Trophoblast cell (in vitro differentiated cells and primary cell): ENCODE data around the gene TNIK.

Experiments
- DNase-seq, 2 donors: peaks; one replicate each; pipeline ENCODE4 v3.0.0-alpha.2; 2016
- H2AFZ ChIP-seq: 2 replicates; pipeline ENCODE4 v1.6.1; 2013; ENCODE audit warnings: low read length, moderate library complexity, mild to moderate bottlenecking; ENCODE audit not compliant: insufficient read depth, poor library complexity
- H2AK5ac ChIP-seq: 2 replicates; pipeline ENCODE4 v1.6.1; 2013; ENCODE audit warnings: mild to moderate bottlenecking, low read length
- H2BK120ac ChIP-seq: 2 replicates; pipeline ENCODE4 v1.6.1; 2013; ENCODE audit warnings: low read length, mild to moderate bottlenecking, moderate library complexity; ENCODE audit not compliant: insufficient read depth, poor library complexity
- H2BK12ac ChIP-seq: 2 replicates; pipeline ENCODE4 v1.6.1; 2013; ENCODE audit warnings: mild to moderate bottlenecking, low read length, moderate library complexity
- H2BK5ac ChIP-seq: 2 replicates; pipeline ENCODE4 v1.6.1; 2013; ENCODE audit warnings: low read length, low read depth, moderate library complexity, mild to moderate bottlenecking; ENCODE audit not compliant: poor library complexity
- H3K14ac ChIP-seq: 2 replicates; pipeline ENCODE4 v1.6.1; 2013; ENCODE audit warnings: mild to moderate bottlenecking, low read length
- H3K18ac ChIP-seq: 2 replicates; pipeline ENCODE4 v1.6.1; 2013; ENCODE audit warnings: mild to moderate bottlenecking, low read length
- H3K23ac ChIP-seq: 2 replicates; pipeline ENCODE4 v1.6.1; 2013; ENCODE audit warnings: low read length
- H3K27ac ChIP-seq: 2 replicates; pipeline ENCODE4 v1.5.1; 2013; ENCODE audit warnings: low read depth, mild to moderate bottlenecking, inconsistent platforms, low read length, moderate library complexity
- H3K27me3 ChIP-seq: 2 replicates; pipeline ENCODE4 v1.6.1; 2013; ENCODE audit warnings: inconsistent platforms, mild to moderate bottlenecking, low read length, moderate library complexity; ENCODE audit not compliant: insufficient read depth
- H3K36me3 ChIP-seq, 2 experiments: 1 replicate in 1 of 2; 2 replicates in 1 of 2; pipeline ENCODE4 v1.6.1; 2013; ENCODE audit warnings: low read length in 2 of 2, mild to moderate bottlenecking in 2 of 2, moderate library complexity in 1 of 2; ENCODE audit not compliant: insufficient read depth in 2 of 2, control insufficient read depth in 1 of 2
- H3K4ac ChIP-seq: 2 replicates; pipeline ENCODE4 v1.6.1; 2013; ENCODE audit warnings: low read depth, mild to moderate bottlenecking, low read length, moderate library complexity
- H3K4me1 ChIP-seq, 2 experiments: 1 replicate in 1 of 2; 2 replicates in 1 of 2; pipeline ENCODE4 v1.6.1; 2013; ENCODE audit warnings: low read length in 2 of 2, mild to moderate bottlenecking in 2 of 2, moderate library complexity in 1 of 2; ENCODE audit not compliant: insufficient read depth in 2 of 2, control insufficient read depth in 1 of 2
- H3K4me2 ChIP-seq: 2 replicates; pipeline ENCODE4 v1.6.1; 2013; ENCODE audit warnings: inconsistent platforms, mild to moderate bottlenecking, low read length, moderate library complexity
- H3K4me3 ChIP-seq: 2 replicates; pipeline ENCODE4 v1.5.1; 2013; ENCODE audit warnings: mild to moderate bottlenecking, low read depth, low read length, inconsistent platforms
- H3K79me1 ChIP-seq: one replicate; pipeline ENCODE4 v1.6.1; 2013; ENCODE audit warnings: low read length
- H3K79me2 ChIP-seq: 2 replicates; pipeline ENCODE4 v1.6.1; 2013; ENCODE audit warnings: low read length, mild to moderate bottlenecking; ENCODE audit not compliant: control insufficient read depth, insufficient read depth, poor library complexity
- H3K9ac ChIP-seq: 2 replicates; pipeline ENCODE4 v1.6.1; 2013; ENCODE audit warnings: mild to moderate bottlenecking, low read length
- H3K9me3 ChIP-seq: 2 replicates; pipeline ENCODE4 v1.6.1; 2013; ENCODE audit warnings: low read depth, mild to moderate bottlenecking, control low read depth, inconsistent platforms, low read length; ENCODE audit not compliant: insufficient read depth
- H4K12ac ChIP-seq: 2 replicates; pipeline ENCODE4 v1.6.1; 2013; ENCODE audit warnings: low read depth, mild to moderate bottlenecking, low read length, moderate library complexity
- H4K8ac ChIP-seq: 2 replicates; pipeline ENCODE4 v1.6.1; 2013; ENCODE audit warnings: low read depth, mild to moderate bottlenecking, low read length, moderate library complexity
- H4K91ac ChIP-seq: one replicate; pipeline ENCODE4 v1.6.1; 2013; ENCODE audit warnings: low read depth, mild to moderate bottlenecking, low read length, moderate library complexity
- WGBS: extraction: QIAGEN DNeasy Blood & Tissue Kit; methylation state at CpG from one replicate; pipeline ENCODE4 v1.1.7; 2013; ENCODE audit warnings: missing lambda C conversion rate; ENCODE audit not compliant: insufficient read length, insufficient coverage; ENCODE audit errors: extremely low coverage; 5-methylcytosine and 5-hydroxymethylcytosine counted together

TNIK gene

DNA sequence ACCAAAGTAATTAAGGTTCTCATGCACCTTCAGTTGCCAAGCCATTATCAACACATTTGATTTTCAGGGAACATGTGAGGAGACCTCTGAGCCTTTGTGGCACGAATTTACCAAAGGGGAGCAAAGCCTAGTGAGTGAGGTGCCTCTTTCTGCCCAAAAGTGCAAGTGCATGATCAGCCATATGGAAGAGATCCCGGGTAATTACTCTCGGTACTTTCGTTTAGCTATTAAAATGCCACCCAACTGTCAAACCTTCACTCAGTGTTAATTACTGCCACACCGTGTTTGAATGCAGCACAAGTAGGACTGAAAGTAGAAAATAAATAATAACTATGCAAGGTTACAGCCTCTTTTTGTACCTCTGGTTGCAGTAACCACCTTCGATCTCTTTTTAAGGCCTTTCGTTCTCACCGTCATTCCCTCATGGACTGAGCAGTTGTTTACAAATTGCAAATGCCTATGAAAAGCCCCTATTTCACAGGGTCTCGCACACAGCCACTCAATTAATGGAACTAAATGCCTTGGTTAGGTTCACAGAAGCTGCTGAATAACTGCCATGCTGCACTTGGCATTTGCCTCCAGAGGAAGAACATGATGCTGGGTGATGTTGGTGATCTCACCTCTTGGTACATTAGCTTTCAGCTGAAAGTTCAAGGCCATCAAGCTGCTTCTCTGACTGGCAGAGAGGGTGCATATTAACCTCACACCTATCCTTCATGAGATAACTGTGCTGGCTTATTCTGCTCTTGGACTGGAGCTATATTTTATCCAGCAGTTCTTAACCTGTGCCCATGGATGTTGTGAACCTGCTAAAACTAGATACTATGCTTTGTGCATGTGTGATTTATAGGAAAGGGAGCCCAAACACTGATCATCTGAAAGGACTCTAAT lies 69.9 kb downstream of the TNIK start:
- WGBS: no CpG with 5 or more reads among the region's 9 CpGs

DNA sequence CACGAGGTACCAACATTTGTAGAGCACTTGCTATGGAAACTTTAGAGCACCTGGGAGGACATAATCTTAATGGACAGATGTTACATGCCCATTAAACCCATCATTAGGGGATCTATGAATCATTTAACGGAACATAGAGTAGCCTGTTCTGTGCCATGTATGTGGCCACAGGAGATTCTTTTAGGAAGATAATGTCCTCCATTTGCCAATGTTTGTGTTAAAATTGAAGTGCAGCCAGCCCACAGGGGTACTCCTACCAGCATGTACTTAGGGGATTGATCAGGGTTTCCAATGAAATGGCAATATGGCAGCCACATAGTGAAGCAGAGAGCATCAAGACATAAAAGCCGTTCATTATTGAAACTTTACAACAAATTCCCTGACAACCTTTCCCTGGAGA lies 70.7 kb downstream of the TNIK start:
- DNase-seq: no peak
- Histone ChIP-seq H4K12ac (no peak overlapping the region), H3K23ac (no peak overlapping the region), H2AFZ (no peak overlapping the region), H3K4me1 (peaks cover 0 to 3% of the 10 kb centered on the region in 2 experiments), H4K91ac (no peak overlapping the region), H2BK120ac (no peak overlapping the region), H3K79me2 (no peaks in the 10 kb centered on the region), H4K8ac (no peak overlapping the region), H3K36me3 (no peaks in the 10 kb centered on the region), H3K18ac (no peak overlapping the region), H3K4ac (no peak overlapping the region), H3K4me2 (no peak overlapping the region), H3K9ac (no peak overlapping the region), H3K14ac (no peak overlapping the region), H2BK12ac (no peak overlapping the region), H2BK5ac (no peak overlapping the region), H3K9me3 (no peaks in the 10 kb centered on the region), H3K27ac (no peak overlapping the region), H2AK5ac (no peak overlapping the region), H3K27me3 (no peaks in the 10 kb centered on the region), H3K4me3 (no peak overlapping the region), H3K79me1 (no peaks in the 10 kb centered on the region)
- WGBS: no CpG with 5 or more reads among the region's 3 CpGs

More for the DNA sequence above, 69.9 kb downstream of the TNIK start:
- no peak overlapping the region for H3K27ac ChIP-seq
- H3K27me3 ChIP-seq: no peaks in the 10 kb centered on the region
- no peaks in the 10 kb centered on the region for H3K36me3 ChIP-seq
- H3K4me2 ChIP-seq: no peak overlapping the region
- H3K79me2 ChIP-seq: no peaks in the 10 kb centered on the region
- no peak overlapping the region for H4K12ac ChIP-seq
- H4K8ac ChIP-seq: no peak overlapping the region
- no peaks in the 10 kb centered on the region for H3K79me1 ChIP-seq
- H2BK12ac ChIP-seq: no peak overlapping the region
- H3K9ac ChIP-seq: no peak overlapping the region
- H2BK120ac ChIP-seq: no peak overlapping the region
- DNase-seq: no peak
- no peak overlapping the region for H2BK5ac ChIP-seq
- peaks cover 0 to 3% of the 10 kb centered on the region in 2 experiments for H3K4me1 ChIP-seq
- no peak overlapping the region for H2AFZ ChIP-seq
- no peak overlapping the region for H3K23ac ChIP-seq
- no peak overlapping the region for H4K91ac ChIP-seq
- H2AK5ac ChIP-seq: no peak overlapping the region
- no peak overlapping the region for H3K18ac ChIP-seq
- no peak overlapping the region for H3K4me3 ChIP-seq
- H3K4ac ChIP-seq: no peak overlapping the region
- H3K14ac ChIP-seq: no peak overlapping the region
- H3K9me3 ChIP-seq: no peaks in the 10 kb centered on the region

DNA sequence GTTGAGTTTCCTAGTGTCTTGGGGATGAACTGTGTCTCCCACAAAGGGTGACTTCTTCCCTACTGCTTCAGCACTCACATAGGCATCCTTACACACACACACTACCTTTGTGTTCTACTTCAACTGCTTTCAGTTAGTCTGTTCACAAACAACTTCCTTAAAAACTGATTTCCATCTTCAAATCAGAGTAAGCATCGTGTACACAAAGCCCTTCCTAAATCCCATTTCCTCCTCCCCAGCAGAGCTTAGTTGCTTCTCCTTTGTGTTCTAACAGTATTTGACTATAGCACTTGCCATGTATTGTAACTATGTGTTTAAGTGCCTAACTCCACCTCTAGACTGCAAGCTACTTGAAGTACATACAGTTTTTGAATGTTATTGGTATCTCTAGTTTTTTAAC lies 71.7 kb downstream of the TNIK start:
- Histone ChIP-seq H2BK120ac (no peak overlapping the region), H3K4me3 (no peak overlapping the region), H3K9me3 (no peaks in the 10 kb centered on the region), H3K27ac (no peak overlapping the region), H3K27me3 (no peaks in the 10 kb centered on the region), H3K18ac (no peak overlapping the region), H2AFZ (no peak overlapping the region), H2AK5ac (no peak overlapping the region), H2BK12ac (no peak overlapping the region), H4K12ac (no peak overlapping the region), H3K4me1 (peaks cover 0 to 3% of the 10 kb centered on the region in 2 experiments), H3K79me2 (no peaks in the 10 kb centered on the region), H3K79me1 (no peaks in the 10 kb centered on the region), H3K23ac (no peak overlapping the region), H3K36me3 (no peaks in the 10 kb centered on the region), H3K14ac (no peak overlapping the region), H3K9ac (no peak overlapping the region), H2BK5ac (no peak overlapping the region), H3K4me2 (no peak overlapping the region), H3K4ac (no peak overlapping the region), H4K91ac (no peak overlapping the region), H4K8ac (no peak overlapping the region)
- no peak for DNase-seq
- no CpG with 5 or more reads among the region's 1 CpG for WGBS

DNA sequence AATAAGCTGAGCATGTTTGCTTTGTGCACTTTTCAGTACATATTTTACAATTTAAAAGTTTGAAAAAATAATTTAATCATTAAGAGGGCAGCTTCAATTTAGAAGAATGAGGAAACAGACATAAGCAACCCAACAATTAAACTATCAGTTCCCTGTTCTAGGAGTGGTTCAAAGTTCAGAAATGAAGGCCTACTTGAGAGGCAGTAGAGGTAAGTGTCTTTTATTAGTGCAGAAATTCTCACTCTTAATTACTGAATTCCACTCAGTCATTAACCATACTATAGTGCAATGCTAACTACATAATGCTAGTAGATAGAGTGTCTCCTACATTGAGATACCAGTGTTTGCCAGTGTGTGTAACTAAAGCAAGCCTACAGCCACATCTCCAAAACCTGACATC lies 73.1 kb downstream of the TNIK start:
- no peak overlapping the region for H3K4me3 ChIP-seq
- no peaks in the 10 kb centered on the region for H3K36me3 ChIP-seq
- no peak overlapping the region for H2AFZ ChIP-seq
- H3K4ac ChIP-seq: no peak overlapping the region
- H2BK120ac ChIP-seq: no peak overlapping the region
- H3K4me2 ChIP-seq: no peak overlapping the region
- H3K4me1 ChIP-seq: no peaks in the 10 kb centered on the region
- no peak overlapping the region for H3K18ac ChIP-seq
- H3K14ac ChIP-seq: no peak overlapping the region
- H4K12ac ChIP-seq: no peak overlapping the region
- H2AK5ac ChIP-seq: no peak overlapping the region
- H3K79me2 ChIP-seq: no peaks in the 10 kb centered on the region
- H3K79me1 ChIP-seq: no peaks in the 10 kb centered on the region
- H3K27me3 ChIP-seq: no peaks in the 10 kb centered on the region
- no peak overlapping the region for H4K91ac ChIP-seq
- no peak overlapping the region for H2BK12ac ChIP-seq
- H3K9ac ChIP-seq: no peak overlapping the region
- no peak overlapping the region for H4K8ac ChIP-seq
- H3K23ac ChIP-seq: no peak overlapping the region
- H2BK5ac ChIP-seq: no peak overlapping the region
- H3K9me3 ChIP-seq: no peaks in the 10 kb centered on the region
- no peak for DNase-seq
- H3K27ac ChIP-seq: no peak overlapping the region
